Panc1 (cell line): Measurements from ENCODE around the gene YY1. TPM values are rescaled to one million over a fixed set of nuclear protein-coding genes. Genes with fewer than 3 reads are reported as not detected.
A peak's percentile ranks its signal among the peaks of the same experiment; 100 is the strongest.

Experiments
- ATAC-seq: fragments of 200-7000 bp; cut with Tn5 transposase; 2 replicates; pipeline ENCODE4 v1.9.1; 2020; ENCODE audit warnings: mild to moderate bottlenecking, moderate library complexity
- BruUV-seq: library from RNA; stranded (reverse); fragments of 400-500 nt; replicated peaks from 2 replicates; lab custom pipeline; 2021; lab: Mats Ljungman, UMichigan
- CTCF ChIA-PET: fragments of 300-600 bp; sonication (Branson Sonifier 250); formaldehyde crosslinking; loops from one replicate; lab custom pipeline; 2022; ENCODE audit warnings: antibody characterized with exemption; lab: Charles Lee
- POLR2A ChIA-PET: fragments of 300-600 bp; sonication (Branson Sonifier 250); formaldehyde crosslinking; loops from one replicate; lab custom pipeline; 2022; ENCODE audit warnings: antibody characterized with exemption; lab: Charles Lee
- DNase-seq: peaks from one replicate; pipeline ENCODE4 v3.0.0-alpha.2; 2010; ENCODE audit warnings: low read depth, low spot score
- H3K27ac ChIP-seq: 2 replicates; pipeline ENCODE4 v1.5.1; 2011; ENCODE audit warnings: mild to moderate bottlenecking, low read length, inconsistent platforms
- H3K27me3 ChIP-seq: fragments of 200-500 bp; sonication (Bioruptor generic); 2 replicates; pipeline ENCODE4 v1.6.0; 2014; ENCODE audit warnings: low read length, inconsistent platforms; ENCODE audit not compliant: control insufficient read depth, insufficient read depth
- H3K36me3 ChIP-seq: fragments of 200-500 bp; sonication (Bioruptor generic); 2 replicates; pipeline ENCODE4 v1.5.1; 2014; ENCODE audit warnings: inconsistent platforms, mild to moderate bottlenecking, low read length, moderate library complexity; ENCODE audit not compliant: control insufficient read depth, insufficient read depth
- H3K4me1 ChIP-seq: 2 replicates; pipeline ENCODE4 v1.5.1; 2011; ENCODE audit warnings: inconsistent platforms, mild to moderate bottlenecking, low read length, moderate library complexity; ENCODE audit not compliant: control insufficient read depth, insufficient read depth
- H3K4me3 ChIP-seq, 2 experiments: 2 replicates each; pipeline ENCODE4 v1.5.1; 2011 to 2012; ENCODE audit warnings: low read depth in 2 of 2, low read length in 2 of 2, mild to moderate bottlenecking in 2 of 2, inconsistent platforms in 1 of 2, moderate library complexity in 1 of 2
- H3K9me3 ChIP-seq: fragments of 200-500 bp; sonication (Bioruptor generic); 2 replicates; pipeline ENCODE4 v1.5.1; 2014; ENCODE audit warnings: low read depth, mild to moderate bottlenecking, inconsistent platforms, low read length, moderate library complexity; ENCODE audit not compliant: control insufficient read depth, insufficient read depth
- CTCF ChIP-seq: fragments of 450-650 bp; IDR thresholded peaks from 2 replicates; pipeline ENCODE4 v1.5.1; 2017; ENCODE audit warnings: mild to moderate bottlenecking
- POLR2AphosphoS5 ChIP-seq: IDR thresholded peaks from 2 replicates; pipeline ENCODE4 v1.6.1; 2012; ENCODE audit warnings: mild to moderate bottlenecking, low read depth, low read length, moderate library complexity
- REST ChIP-seq, 2 experiments: IDR thresholded peaks; 2 replicates each; pipeline ENCODE4 v1.6.1; 2011 to 2012; ENCODE audit warnings: low read depth in 2 of 2, control low read depth in 1 of 2, low read length in 1 of 2, mild to moderate bottlenecking in 1 of 2, moderate library complexity in 1 of 2; ENCODE audit not compliant: insufficient read depth in 1 of 2
- SIN3A ChIP-seq: IDR thresholded peaks from 2 replicates; pipeline ENCODE4 v1.6.1; 2012; ENCODE audit warnings: low read depth, mild to moderate bottlenecking, low read length, moderate library complexity, borderline replicate concordance; ENCODE audit not compliant: insufficient read depth
- TCF7L2 ChIP-seq: IDR thresholded peaks from 2 replicates; pipeline ENCODE4 v1.6.1; 2011; ENCODE audit warnings: mild to moderate bottlenecking, low read depth, low read length, inconsistent platforms
- in situ Hi-C: cut with HindIII; loops from 2 replicates; pipeline ENCODE4 v1.10.0; 2016; ENCODE audit warnings: low sequenced_read_pairs, low pct_unique_long_range_greater_than_20kb
- intact Hi-C: fragments of 100-400 bp; cut with micrococcal nuclease; formaldehyde crosslinking; loops from one replicate; pipeline ENCODE4 v1.10.0; 2022; ENCODE audit not compliant: unreplicated experiment
- total RNA-seq: library from RNA; stranded (reverse); gene quantifications from one replicate; pipeline ENCODE4 v1.2.1, GENCODE V29; 2021; ENCODE audit not compliant: unreplicated experiment

YY1 gene
- total RNA-seq, 1 experiment from 2014 or later = 71.3 TPM

GRCh38 chr14:100252684-100253083, 13.7 kb downstream of the YY1 start:
- Histone ChIP-seq H3K9me3 (no peaks in the 10 kb centered on the region), H3K4me1 (no peaks in the 10 kb centered on the region; the same call in 1 of the 2 replicates), H3K4me3 (no peak overlapping the region), H3K27ac (no peak overlapping the region), H3K27me3 (no peaks in the 10 kb centered on the region), H3K36me3 (no peaks in the 10 kb centered on the region)
- CTCF ChIA-PET = no interaction called here
- no peak for ATAC-seq
- TF ChIP-seq POLR2AphosphoS5 = no peak
- no peak for TF ChIP-seq TCF7L2
- TF ChIP-seq REST (IDR thresholded peaks at IDR 0.05; ENCODE audit: insufficient read depth in 1 of 2, low read depth in 2 of 2, low read length in 1 of 2) = no peak
- no peak for TF ChIP-seq SIN3A
- TF ChIP-seq CTCF = no peak
- intact Hi-C loops (no loop called here), in situ Hi-C loops (no loop called here)
- no peak for DNase-seq
- no TSS peak for BruUV-seq
- POLR2A ChIA-PET = no interaction called here

- ChIA-PET POLR2A (no interaction called here), CTCF (no interaction called here)
- intact Hi-C loops = no loop called here
- no peak overlapping the region for H3K27ac ChIP-seq
- in situ Hi-C loops = no loop called here
- no peaks in the 10 kb centered on the region for H3K27me3 ChIP-seq
- no peaks in the 10 kb centered on the region for H3K9me3 ChIP-seq
- no peak for ATAC-seq
- DNase-seq = no peak
- TF ChIP-seq POLR2AphosphoS5 = no peak
- TSS peak; percentile 17 for BruUV-seq
- H3K4me3 ChIP-seq = no peak overlapping the region
- no peaks in the 10 kb centered on the region; the same call in 1 of the 2 replicates for H3K4me1 ChIP-seq
- no peaks in the 10 kb centered on the region for H3K36me3 ChIP-seq
These were observed 17.5 kb downstream of the YY1 start for GRCh38 chr14:100256339-100256895.

GRCh38 chr14:100261621-100262020, 22.7 kb downstream of the YY1 start:
- no TSS peak for BruUV-seq
- no peaks in the 10 kb centered on the region for H3K9me3 ChIP-seq
- no peak overlapping the region for H3K4me3 ChIP-seq
- CTCF ChIA-PET = no interaction called here
- no peak overlapping the region for H3K27ac ChIP-seq
- no peak for TF ChIP-seq SIN3A
- TF ChIP-seq REST (IDR thresholded peaks at IDR 0.05; ENCODE audit: insufficient read depth in 1 of 2, low read depth in 2 of 2, low read length in 1 of 2) = no peak
- no peak for TF ChIP-seq POLR2AphosphoS5
- TF ChIP-seq TCF7L2 = no peak
- TF ChIP-seq CTCF = no peak
- intact Hi-C loops (no loop called here), in situ Hi-C loops (no loop called here)
- no peak for ATAC-seq
- no peaks in the 10 kb centered on the region; the same call in 1 of the 2 replicates for H3K4me1 ChIP-seq
- POLR2A ChIA-PET = no interaction called here
- no peaks in the 10 kb centered on the region; the same call in 1 of the 2 replicates for H3K36me3 ChIP-seq
- DNase-seq = no peak
- no peaks in the 10 kb centered on the region for H3K27me3 ChIP-seq
